ENCODE data around the gene LELP1.

DNA sequence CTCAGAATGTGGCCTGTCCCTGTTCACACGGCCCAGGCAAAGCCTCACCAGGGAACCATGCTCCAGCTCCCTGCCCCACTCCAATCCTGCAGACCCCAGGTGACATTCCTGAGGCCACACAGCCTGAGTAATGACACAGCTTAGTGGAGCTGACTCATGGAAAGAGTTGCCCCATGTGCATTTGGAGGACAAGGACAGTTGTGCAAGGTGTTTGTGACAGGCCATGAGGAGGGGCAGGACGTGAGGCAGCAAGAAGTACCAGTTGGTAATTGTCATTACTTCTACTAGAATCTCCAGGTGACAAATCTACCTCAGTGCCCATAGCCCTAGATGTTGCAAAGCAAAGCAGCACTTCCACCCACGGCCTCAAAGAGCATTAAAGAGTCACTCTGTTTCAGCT, 29.3 kb downstream of the LELP1 start:
- no peak for TF ChIP-seq KAT8 (CRISPR knock-in tag; IDR thresholded peaks at IDR 0.05)
- no peak for TF ChIP-seq KAT2B (IDR thresholded peaks at IDR 0.05; ENCODE audit: borderline replicate concordance, low read depth, low read length)
- TF ChIP-seq EZH2 (conservative IDR thresholded peaks at IDR 0.05; ENCODE audit: low read depth, low read length), result no peak
- no peak for TF ChIP-seq NBN (conservative IDR thresholded peaks at IDR 0.05)
- no peak for TF ChIP-seq TAF15 (IDR thresholded peaks at IDR 0.05; ENCODE audit: low read depth, low read length, poor library complexity, severe bottlenecking)
- no peak for TF ChIP-seq MLX (CRISPR knock-in tag; IDR thresholded peaks at IDR 0.05)
- TF ChIP-seq MXD1 (CRISPR knock-in tag; IDR thresholded peaks at IDR 0.05), result no peak
- no peak for TF ChIP-seq ZNF18 (CRISPR knock-in tag; IDR thresholded peaks at IDR 0.05; ENCODE audit: insufficient replicate concordance)
- TF ChIP-seq TIGD3 (CRISPR knock-in tag; IDR thresholded peaks at IDR 0.05; ENCODE audit: borderline replicate concordance), result no peak
- no peak for TF ChIP-seq RAD21 (CRISPR knock-in tag; IDR thresholded peaks at IDR 0.05)
- TF ChIP-seq, protein P1, sequence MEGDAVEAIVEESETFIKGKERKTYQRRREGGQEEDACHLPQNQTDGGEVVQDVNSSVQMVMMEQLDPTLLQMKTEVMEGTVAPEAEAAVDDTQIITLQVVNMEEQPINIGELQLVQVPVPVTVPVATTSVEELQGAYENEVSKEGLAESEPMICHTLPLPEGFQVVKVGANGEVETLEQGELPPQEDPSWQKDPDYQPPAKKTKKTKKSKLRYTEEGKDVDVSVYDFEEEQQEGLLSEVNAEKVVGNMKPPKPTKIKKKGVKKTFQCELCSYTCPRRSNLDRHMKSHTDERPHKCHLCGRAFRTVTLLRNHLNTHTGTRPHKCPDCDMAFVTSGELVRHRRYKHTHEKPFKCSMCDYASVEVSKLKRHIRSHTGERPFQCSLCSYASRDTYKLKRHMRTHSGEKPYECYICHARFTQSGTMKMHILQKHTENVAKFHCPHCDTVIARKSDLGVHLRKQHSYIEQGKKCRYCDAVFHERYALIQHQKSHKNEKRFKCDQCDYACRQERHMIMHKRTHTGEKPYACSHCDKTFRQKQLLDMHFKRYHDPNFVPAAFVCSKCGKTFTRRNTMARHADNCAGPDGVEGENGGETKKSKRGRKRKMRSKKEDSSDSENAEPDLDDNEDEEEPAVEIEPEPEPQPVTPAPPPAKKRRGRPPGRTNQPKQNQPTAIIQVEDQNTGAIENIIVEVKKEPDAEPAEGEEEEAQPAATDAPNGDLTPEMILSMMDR (CRISPR knock-in tag; IDR thresholded peaks at IDR 0.05), result no peak

All from HepG2 (cell line).